Measurements from ENCODE around the gene ZNF750.

DNA sequence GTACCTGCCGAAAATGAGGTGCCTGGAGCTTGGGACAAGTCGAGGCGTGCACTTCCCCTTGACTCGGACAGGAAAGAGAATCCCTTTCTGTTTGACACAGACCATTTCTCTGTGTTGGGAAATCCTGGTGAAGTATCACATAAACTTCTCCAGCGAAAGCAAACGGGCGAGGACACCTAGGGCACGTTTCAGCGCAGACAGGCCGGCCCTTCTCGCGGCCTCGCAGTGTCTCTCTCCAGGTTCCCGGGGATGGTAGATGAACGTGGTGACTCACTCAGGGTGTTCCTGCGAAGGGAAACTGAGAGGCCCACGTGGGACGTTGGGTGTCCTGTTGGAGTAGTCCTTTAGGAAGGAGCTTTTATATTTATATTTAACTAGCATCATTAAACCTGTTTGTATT is 36.3 kb upstream of the ZNF750 start:
- TF ChIP-seq, protein P1, sequence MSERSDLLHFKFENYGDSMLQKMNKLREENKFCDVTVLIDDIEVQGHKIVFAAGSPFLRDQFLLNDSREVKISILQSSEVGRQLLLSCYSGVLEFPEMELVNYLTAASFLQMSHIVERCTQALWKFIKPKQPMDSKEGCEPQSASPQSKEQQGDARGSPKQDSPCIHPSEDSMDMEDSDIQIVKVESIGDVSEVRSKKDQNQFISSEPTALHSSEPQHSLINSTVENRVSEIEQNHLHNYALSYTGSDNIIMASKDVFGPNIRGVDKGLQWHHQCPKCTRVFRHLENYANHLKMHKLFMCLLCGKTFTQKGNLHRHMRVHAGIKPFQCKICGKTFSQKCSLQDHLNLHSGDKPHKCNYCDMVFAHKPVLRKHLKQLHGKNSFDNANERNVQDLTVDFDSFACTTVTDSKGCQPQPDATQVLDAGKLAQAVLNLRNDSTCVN (tag by site-specific recombination; optimal IDR thresholded peaks at IDR 0.05): no peak
- TF ChIP-seq, protein P2, sequence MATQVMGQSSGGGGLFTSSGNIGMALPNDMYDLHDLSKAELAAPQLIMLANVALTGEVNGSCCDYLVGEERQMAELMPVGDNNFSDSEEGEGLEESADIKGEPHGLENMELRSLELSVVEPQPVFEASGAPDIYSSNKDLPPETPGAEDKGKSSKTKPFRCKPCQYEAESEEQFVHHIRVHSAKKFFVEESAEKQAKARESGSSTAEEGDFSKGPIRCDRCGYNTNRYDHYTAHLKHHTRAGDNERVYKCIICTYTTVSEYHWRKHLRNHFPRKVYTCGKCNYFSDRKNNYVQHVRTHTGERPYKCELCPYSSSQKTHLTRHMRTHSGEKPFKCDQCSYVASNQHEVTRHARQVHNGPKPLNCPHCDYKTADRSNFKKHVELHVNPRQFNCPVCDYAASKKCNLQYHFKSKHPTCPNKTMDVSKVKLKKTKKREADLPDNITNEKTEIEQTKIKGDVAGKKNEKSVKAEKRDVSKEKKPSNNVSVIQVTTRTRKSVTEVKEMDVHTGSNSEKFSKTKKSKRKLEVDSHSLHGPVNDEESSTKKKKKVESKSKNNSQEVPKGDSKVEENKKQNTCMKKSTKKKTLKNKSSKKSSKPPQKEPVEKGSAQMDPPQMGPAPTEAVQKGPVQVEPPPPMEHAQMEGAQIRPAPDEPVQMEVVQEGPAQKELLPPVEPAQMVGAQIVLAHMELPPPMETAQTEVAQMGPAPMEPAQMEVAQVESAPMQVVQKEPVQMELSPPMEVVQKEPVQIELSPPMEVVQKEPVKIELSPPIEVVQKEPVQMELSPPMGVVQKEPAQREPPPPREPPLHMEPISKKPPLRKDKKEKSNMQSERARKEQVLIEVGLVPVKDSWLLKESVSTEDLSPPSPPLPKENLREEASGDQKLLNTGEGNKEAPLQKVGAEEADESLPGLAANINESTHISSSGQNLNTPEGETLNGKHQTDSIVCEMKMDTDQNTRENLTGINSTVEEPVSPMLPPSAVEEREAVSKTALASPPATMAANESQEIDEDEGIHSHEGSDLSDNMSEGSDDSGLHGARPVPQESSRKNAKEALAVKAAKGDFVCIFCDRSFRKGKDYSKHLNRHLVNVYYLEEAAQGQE (tag by site-specific recombination; IDR thresholded peaks at IDR 0.05): no peak

Measured in HEK293 (cell line).